IPS-NIHi7 (cell line): ENCODE data around the gene TBC1D16.
"Not testable (repeated sequence)": the region's sequence is repeated elsewhere in the genome, so short reads cannot be mapped to it uniquely, and the experiment has no call there.

Source experiments
- DNase-seq: peaks from one replicate; pipeline ENCODE4 v3.0.0; 2012; ENCODE audit warnings: mixed read lengths; ENCODE audit errors: extremely low spot score

Gene TBC1D16

DNA sequence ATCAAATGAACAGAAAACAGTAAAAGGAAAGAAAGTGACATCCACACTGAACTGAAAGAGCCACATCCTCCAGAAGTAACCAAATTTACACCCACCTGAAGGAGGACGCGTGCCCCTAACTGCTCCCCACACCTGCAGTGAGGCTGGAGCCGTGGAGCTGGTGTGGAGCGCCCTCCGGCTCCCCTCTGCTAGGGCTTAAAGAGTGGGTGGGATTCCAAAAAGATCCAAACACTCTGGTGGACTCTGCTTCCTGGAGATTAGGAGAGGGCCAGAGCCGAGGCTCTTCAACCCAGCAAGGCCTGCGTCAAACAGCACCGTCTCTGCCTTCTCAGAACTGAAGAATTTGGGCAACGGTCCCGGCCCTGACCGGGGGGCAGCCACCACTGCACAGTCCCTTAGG, 16.0 kb upstream of the TBC1D16 start:
- no peak for DNase-seq

DNA sequence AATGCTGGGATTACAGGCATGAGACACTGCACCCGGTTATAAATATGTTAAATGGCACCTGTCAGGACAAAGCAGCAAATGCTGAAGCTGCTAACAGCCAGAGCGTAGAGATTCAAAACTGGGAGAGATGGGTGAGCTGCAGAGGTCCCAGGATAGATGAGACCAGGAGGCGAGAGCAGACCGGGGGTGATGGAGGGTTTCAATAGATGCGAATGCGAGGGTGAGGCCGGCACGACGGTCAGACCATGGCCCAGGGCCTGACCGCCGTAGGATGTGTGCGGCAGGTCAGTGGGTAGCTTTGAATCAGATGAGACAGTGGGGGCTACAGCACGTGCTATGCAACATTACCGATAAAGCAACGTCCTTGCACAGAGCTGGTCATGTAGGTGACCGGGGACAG, 15.0 kb upstream of the TBC1D16 start:
- no peak for DNase-seq

DNA sequence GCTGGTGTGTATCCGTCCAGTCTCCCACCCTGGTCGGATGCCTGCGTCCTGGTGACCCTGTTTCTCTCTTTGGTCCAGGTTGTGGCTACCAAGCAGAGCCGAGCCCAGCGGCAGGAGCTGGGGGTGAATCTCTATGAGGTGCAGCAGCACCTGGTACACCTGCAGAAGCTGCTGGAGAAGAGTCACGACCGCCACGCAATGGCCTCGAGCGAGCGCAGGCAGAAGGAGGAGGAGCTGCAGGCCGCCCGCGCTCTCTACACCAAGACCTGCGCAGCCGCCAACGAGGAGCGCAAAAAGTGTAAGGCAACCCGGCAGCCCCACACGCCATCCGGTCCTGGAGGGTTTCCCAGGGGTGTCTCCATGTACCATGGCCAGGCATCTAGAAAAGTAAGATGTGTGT, 14.3 kb upstream of the TBC1D16 start:
- DNase-seq: no peak

DNA sequence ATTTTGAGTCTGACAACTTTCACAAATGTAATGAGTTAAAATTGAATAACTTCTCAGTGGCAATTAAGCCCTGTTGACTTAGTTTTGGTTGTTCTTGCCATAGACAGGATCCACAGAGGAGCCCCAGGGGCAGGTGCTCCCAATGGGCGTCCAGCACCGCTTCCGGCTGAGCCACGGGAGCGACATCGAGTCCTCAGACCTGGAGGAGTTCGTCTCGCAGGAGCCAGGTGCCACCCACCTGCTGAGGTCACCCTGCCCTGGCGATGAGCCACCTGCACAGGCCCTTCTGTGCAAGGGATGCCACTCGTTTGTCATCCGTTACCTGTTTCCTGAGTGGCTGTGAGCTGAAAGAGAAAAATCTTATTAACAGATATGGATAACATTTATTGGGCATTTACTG, 11.5 kb upstream of the TBC1D16 start:
- no peak for DNase-seq

DNA sequence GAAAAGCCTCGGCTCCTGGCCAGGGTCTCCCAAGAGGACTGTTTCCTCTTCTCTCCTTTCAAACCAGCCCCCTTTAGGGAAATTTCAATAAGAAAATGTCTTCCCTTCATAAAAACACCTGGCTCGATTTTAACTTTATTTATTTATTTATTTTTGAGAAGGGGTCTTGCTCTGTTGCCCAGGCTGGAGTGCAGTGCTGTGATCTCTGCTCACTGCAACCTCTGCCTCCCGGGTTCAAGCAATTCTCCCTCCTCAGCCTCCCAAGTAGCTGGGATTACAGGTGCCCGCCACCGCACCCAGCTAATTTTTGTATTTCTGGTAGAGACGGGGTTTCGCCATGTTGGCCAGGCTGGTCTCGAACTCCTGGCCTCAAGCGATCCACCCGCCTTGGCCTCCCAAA, 11.0 kb upstream of the TBC1D16 start:
- DNase-seq: not testable (repeated sequence)

DNA sequence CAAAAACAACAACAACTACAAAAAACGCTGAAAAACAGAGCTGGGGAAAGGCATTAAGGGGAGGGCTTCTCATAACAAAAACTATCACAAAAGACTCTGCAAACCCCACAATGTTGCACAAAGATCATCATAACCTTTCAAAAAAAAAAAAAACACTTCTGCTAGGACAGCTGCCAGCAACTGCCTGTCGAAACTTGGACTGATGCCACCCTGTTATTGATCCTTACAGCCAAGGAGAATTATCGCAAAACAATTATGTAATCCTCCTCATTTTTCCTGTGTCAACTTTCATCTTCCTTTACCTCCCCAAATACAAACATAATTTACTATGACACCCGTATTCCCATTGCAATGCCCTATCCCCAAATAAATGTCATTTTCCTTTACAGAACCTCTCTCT, 10.0 kb upstream of the TBC1D16 start:
- DNase-seq: no peak

DNA sequence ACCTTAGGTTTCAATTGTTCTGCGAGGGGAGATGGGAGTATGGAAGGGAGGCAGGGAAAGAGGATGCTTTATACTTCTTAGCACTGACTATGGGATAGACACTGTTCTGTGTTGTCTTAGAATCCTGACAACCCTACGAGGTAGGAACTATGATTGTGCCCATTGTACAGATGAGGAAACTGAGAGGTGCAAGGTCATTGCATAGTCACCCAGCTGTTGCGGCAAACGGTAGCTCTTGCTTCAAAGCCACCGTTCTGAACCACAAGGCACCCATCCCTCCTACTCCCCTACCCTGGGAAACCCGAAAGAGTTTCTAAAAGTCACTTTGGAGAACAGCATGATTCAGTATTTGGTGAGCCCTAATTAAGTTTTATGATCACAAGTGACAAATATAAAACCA, 8.3 kb upstream of the TBC1D16 start:
- no peak for DNase-seq

DNA sequence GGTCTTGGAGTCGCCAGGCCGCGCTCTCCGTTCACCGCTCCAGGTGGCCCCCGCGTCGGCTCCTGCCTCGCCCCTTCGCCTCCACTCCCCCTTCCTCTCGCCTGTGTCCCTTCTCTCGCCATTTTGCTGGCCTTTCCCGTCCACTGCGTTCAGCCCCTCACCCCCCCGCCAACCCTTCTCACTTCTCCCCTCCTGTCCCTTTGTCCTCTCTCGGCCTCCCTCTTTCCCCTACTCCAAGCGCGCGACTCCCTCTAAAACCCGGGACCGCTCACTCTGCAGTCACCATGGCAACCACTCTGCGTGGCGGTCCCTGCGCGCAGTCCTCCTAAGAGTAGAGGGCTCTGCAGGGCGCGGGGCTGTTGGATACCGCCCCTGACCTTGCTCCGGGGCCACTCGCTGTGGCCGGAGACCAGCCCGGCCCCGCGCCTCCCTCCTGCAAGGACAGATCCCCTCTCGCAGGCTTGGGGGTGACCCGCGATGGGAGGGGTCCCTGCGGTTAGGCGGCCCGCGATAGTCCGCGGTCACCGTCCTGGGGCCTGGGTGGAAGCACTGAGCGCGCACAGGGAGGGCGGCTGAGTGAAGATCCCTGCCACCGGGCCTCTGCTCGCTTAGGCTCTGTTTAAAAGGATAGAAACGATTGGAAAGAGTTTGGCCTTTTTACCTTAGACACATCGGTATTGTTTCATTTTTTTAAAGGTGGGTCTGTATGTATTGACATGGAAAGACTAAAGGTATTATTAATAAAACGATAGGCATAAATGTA, 1.2 kb upstream of the TBC1D16 start:
- DNase-seq: peak; percentile 74

DNA sequence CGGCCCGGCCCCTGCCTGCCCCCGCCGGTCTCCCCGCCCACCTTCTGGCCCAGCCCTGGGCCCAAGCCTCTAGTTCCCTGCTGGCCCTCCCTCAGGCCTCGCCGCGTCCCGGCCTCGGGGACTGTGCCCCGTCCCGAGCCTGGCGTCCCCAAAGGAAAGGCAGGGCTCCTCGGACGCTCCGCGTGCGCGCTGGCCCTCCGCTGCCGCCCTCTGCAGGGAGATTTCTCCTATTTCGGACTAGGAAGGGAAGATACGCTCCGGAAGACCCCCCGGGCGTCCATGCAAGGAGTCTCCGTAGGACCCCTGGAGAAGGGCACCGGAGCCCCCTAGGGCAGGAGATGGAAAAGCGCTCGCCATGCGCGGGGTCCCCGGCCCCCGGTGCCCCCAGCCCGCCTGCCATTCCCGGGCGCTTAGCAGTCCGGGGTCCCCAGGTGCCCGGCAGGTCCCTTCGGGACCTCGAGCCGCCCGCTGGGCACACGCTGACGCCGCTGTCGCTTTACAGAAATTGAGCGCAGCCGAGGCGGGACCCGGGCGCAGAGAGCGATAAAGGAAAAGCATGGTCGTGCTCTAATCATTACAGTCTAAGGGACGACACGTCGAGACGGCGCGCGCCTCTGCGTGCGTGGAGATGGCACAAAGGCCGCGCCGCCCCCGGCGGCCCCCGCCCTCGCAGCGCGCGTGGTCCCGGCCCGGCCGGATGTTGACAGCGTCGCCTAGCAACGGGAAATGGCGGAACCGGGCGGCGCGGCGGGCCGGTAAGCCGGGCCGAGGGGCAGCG, 454 bp upstream of the TBC1D16 start, which contains the start of gene CCDC40:
Gene CCDC40 (plus strand): TSS at position 706 of the 778 bp plus-strand sequence. CDS start 21 bp downstream, at position 727.
- peak; percentile 94 for DNase-seq

DNA sequence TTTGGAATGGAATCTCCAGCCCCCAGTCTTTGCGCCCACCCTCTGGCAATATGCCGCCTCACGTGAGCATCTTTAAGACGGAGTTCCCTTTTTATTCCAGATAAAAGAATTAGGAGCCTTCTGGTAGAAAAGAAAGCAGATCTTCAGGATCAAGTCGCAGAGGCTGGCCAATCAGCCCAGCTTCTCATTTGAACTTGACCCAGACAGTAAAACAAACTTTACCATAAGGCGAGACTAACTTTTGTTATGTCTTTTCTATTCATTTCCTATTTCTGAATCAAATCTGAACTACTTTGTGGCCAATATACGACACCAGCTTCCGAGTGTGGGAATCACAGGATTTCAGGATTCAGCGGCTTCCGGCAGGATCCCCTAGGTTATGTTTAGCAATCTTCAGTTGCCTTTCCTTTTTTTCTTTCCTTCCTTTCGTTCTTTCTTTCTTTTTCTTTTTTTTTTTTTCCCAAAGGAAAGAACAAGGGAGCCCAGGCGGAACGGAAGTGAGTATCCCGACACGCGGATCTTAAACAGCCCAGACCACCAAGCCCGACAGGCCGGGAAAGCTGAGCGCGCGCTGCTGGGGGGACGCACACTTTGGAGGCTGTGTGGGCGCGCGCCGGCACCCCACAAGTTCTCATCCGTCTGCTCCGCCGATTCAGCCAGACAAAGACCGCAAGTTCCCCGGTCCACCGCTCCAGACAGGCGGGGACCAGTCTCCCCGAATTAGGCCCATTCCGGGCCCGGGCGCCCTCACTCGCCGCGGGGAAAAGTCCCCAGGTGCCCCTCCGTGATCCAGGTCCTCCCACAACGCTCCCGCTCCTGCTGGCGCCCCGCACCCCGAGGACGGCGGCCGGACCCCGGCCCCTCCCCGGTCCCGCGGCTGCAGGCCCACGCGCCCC, 633 bp downstream of the TBC1D16 start:
- DNase-seq: no peak

DNA sequence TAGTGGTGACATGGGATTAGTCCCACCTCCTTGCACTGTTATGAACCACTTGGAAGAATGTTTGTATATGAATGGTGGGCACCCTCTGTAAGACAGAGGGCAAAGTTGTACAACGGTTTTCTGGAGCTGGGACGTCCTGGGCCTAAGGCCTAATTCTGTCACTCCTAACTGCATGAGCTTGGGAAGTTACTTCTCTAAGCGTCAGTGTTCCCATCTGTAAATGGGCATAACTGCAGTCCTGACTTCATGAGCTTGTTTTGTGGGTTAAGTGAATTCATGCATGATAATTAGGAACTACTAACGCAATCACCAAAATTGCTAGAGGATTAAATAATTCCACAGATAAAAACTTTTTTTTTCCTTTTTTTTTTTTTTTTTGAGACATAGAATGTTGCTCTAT, 1.8 kb downstream of the TBC1D16 start:
- DNase-seq: no peak

DNA sequence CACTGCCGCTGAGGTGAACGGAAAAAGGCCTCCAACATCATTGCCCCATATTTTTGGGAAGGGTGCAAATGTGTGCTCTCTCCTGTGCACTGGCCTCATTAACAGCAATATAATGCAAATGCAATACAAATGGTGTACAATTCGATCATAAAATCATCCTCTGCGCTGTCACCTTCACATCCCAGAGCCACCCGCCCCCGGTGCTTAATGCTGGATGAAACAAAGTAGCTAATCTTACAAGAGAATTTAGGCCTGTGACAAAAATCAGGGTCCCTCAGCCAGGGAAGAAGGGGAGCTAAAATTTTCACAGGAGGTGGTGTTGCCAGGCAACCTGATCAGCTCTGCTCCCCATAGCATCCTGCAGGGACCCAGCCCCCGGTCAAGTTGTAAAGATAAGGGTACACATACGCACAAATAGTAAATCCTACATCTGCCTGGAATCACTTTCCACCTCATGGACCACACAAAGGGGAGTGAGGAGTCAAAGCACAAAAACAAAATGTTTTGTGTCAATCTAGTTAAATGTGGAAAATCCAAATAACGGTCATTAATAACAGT, 3.0 kb downstream of the TBC1D16 start:
- no peak for DNase-seq

DNA sequence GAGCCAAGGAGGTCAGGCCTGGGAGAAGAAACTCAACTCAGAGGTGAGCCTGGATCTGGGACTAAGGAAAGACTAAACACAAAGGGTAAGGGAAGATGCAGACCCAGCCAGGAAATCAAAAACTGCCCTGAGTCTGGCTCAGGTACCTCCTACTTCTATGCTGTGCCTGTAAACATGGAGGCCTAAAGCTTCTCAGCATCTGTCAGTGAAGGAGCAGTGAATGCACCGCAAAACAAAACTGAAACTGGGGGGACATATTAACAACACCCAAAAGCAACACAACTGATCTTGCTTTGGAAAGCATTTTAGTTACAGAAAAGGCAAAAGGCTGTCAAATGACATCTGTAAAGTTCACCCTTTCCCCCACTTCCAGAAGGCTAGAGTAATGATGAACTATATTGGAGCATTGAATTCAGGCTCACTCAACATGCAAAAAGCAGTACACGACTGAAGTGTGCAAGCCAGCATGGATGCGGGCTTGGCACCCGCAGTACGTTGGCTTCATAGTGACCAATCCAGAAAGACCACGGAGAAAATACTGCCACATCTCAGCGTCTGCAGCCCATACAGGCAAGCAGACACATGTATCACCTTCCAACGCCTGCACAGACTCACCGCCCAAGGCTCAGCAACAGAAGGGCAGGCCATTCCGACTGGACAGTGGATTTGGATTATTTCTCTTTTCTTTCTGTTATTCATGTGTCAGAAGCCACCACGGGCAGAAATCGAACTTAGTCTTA, 3.8 kb downstream of the TBC1D16 start:
- DNase-seq: no peak

DNA sequence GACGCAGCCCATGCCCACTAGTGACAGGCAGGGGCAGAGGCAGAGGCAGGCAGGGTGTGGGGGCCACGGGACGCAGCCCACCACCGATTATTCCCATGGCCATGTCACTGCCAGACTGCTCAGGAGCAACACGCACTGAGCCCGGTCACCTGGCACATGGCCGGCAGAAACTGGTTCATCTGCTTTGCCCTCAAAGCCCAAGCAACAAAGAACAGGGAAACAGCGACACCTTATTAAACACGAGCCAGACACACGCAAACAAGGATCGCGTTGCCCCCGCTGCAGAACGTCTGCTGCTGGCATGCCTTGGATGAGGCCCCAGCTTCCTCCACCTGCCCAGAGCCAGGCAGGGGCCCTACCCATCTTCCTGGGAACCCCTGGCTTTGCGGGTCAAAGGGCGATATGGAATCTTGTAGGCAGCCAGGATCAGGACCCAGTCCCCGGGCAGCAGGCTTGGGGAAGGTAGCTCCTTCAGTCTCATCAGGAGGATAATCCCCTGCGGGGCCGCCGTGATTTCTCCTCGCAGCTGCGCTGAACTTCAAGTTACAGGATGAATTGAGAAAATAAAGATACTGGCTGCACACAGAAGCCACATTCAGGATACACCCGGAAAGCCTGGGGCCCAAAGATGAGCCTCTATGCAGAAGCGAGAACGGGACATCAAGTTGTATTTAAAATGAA, 4.8 kb downstream of the TBC1D16 start:
- no peak for DNase-seq

DNA sequence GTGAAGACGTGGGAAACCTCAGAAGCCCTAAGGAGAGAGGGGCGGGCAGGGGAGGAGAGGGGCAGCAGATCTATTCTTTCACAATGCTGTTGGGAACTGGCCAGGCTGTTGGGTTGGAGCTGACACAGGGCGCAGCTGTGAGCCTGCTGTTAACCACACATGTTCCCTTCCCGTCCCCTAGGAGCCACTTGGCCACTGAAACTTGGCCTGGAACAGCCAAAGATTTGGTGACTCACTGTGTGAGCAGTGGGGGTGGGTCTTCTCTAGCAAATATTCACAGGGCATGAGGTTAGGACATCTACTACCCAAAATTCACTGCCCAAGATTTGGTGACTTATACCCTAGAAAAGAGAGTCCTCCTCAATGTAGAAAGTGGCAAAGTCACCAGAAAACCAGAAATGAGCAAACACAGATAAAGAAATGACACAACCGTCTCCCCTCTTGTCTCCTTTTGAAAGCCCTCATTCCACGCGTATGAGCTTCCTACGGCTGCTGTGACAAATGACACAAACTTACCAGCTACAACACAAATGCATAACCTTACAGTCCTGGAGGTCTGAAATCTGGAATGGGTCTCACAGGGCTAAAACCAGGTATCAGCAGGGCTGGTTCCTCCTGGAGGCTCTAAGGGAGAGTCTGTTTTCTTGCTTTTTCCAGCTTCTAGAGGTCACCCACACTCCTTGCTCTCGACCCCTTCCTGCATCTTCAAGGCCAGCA, 6.3 kb downstream of the TBC1D16 start:
- DNase-seq: no peak

DNA sequence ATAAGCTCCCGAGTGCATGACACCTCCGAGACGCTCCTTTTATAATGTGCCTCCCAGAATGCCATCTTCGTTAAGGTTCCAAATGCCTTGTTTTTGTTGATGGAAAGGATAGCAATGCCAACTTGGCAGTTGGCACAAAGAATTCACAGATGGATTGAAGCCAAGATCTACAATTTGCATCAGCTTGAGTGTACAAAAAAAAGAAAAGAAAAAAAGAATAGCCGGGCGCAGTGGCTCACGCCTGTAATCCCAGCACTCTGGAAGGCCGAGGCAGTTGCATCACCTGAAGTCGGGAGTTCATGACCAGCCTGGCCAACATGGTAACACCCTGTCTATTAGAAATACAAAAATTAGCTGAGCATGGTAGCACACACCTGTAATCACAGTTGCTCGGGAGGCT, 7.6 kb downstream of the TBC1D16 start:
- no peak for DNase-seq

DNA sequence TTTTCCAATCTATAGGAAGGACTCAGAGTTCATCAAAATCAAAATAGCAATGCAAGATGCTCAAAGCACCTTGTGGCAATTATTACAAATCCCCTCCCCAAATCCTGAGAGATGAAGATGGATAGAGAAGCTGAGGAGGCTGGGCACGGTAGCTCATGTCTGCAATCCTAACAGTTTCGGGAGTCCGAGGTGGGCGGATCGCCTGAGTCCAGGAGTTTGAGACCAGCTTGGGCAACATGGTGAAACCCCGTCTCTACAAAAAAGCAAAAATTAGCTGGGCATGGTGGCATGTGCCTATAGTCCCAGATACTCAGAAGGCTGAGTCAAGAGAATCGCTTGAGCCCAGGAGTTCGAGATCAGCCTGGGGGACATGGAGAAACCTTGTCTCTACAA, 8.6 kb downstream of the TBC1D16 start:
- DNase-seq: no peak

DNA sequence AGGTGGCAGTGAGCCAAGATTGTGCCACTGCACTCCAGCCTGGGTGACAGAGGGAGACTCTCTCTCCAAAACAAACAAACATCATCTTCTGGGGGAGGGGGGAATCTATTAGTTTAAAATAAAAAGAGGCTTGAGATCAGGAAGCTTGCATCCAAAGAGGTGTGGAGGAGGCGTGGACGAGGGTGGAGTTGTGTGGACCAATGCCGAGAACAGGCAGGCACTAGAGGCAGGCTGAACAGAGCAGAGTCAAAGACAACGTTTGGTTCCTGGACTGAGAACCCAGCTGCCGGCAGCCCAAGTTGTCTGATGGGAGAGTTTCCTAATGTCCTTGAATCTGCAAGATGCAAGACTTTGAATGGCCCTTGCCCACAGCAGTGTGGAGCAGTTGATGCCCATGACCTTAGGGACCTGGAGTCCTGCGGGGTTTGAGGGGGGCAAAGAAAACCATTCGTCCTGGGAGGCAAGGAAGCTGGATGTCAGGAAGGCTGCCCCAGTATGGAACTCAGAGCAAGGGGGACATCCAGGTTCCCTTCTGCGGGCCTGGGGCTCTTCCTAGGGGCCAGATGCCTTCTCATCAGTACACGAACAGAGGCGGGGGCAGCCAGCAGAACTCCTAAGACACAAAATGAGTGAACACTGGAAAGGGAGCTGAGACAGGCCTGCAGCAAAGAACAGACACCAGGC, 9.2 kb downstream of the TBC1D16 start:
- no peak for DNase-seq

DNA sequence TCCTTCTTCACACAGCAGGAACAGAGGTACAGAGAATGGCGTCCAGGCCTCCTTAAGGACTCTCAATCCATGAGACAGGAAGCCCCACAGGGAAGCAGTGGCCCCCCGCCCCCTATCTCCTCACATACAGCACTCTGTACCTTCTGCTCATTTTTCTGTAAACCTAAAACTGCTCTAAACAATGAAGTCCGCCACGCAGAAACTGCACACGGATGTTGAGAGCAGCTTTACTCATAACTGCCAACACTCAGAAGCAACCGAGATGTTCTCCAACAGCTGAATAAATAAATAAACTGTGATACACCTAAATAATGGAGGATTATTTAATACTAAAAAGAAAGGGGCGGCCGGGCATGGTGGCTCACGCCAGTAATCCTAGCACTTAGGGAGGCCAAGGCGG, 9.9 kb downstream of the TBC1D16 start:
- DNase-seq: no peak
